ENCODE measurements around the gene CHRM1. TPM values are rescaled to one million over a fixed set of nuclear protein-coding genes. Genes with fewer than 3 reads are reported as not detected.

Gene CHRM1
- total and polyA plus RNA-seq, 5 donors from 2014 or later = not detected

- H3K4me3 Mint-ChIP-seq = peak overlapping the region; percentile 7 to 77 (median 68)
- no peaks in the 10 kb centered on the region for H3K36me3 Mint-ChIP-seq
- DNase-seq = peak in 2 of 3 donors; percentile 31 to 56
- peaks cover 0 to 2% (median 0%) of the 10 kb centered on the region in 7 donors for H3K9me3 Mint-ChIP-seq
- Histone ChIP-seq H3K27me3 (ENCODE audit: control insufficient read depth, insufficient read depth, low read length) (peaks cover 16% of the 10 kb centered on the region), H3K4me3 (ENCODE audit: low read depth, low read length) (no peak overlapping the region), H3K4me1 (ENCODE audit: control insufficient read depth, insufficient read depth, low read length, poor library complexity, severe bottlenecking) (peaks cover 21% of the 10 kb centered on the region), H3K36me3 (ENCODE audit: control insufficient read depth, insufficient read depth, low read length) (no peaks in the 10 kb centered on the region), H3K9me3 (ENCODE audit: control insufficient read depth in 2 of 2, low read length in 2 of 2) (no peaks in the 10 kb centered on the region), H3K27ac (ENCODE audit: insufficient read depth, low read length, poor library complexity, severe bottlenecking) (no peak overlapping the region)
- H3K27me3 Mint-ChIP-seq = peaks cover 92% of the 10 kb centered on the region
- ATAC-seq (ENCODE audit: low read depth in 2 of 2) = peak in 1 of 2 donors; percentile 17
- H3K4me1 Mint-ChIP-seq = peaks cover 0 to 32% (median 7%) of the 10 kb centered on the region in 4 donors
- no peak overlapping the region for H3K27ac Mint-ChIP-seq
Measured at GRCh38 chr11:62923601-62924411, 2.6 kb upstream of the CHRM1 start.

GRCh38 chr11:62922653-62923431, 1.7 kb upstream of the CHRM1 start:
- H3K4me1 Mint-ChIP-seq = peaks cover 0 to 32% (median 7%) of the 10 kb centered on the region in 4 donors
- DNase-seq (no peak), ATAC-seq (ENCODE audit: low read depth in 2 of 2) (no peak)
- peaks cover 8% of the 10 kb centered on the region for H3K27me3 ChIP-seq (ENCODE audit: control insufficient read depth, insufficient read depth, low read length)
- H3K36me3 Mint-ChIP-seq = no peaks in the 10 kb centered on the region
- H3K36me3 ChIP-seq (ENCODE audit: control insufficient read depth, insufficient read depth, low read length) = no peaks in the 10 kb centered on the region
- peaks cover 0 to 2% (median 0%) of the 10 kb centered on the region in 7 donors for H3K9me3 Mint-ChIP-seq
- peaks cover 91% of the 10 kb centered on the region for H3K27me3 Mint-ChIP-seq
- no peak overlapping the region for H3K27ac ChIP-seq (ENCODE audit: insufficient read depth, low read length, poor library complexity, severe bottlenecking)
- peak overlapping the region in 1 of 3 donors; percentile 54 for H3K27ac Mint-ChIP-seq
- no peak overlapping the region for H3K4me3 ChIP-seq (ENCODE audit: low read depth, low read length)
- peaks cover 21% of the 10 kb centered on the region for H3K4me1 ChIP-seq (ENCODE audit: control insufficient read depth, insufficient read depth, low read length, poor library complexity, severe bottlenecking)
- no peaks in the 10 kb centered on the region for H3K9me3 ChIP-seq (ENCODE audit: control insufficient read depth in 2 of 2, low read length in 2 of 2)
- H3K4me3 Mint-ChIP-seq = peak overlapping the region in 3 of 4 donors; percentile 69 to 90 (median 77)

- Histone ChIP-seq H3K27me3 (ENCODE audit: control insufficient read depth, insufficient read depth, low read length) (peaks cover 2% of the 10 kb centered on the region), H3K27ac (ENCODE audit: insufficient read depth, low read length, poor library complexity, severe bottlenecking) (no peak overlapping the region), H3K4me3 (ENCODE audit: low read depth, low read length) (no peak overlapping the region), H3K4me1 (ENCODE audit: control insufficient read depth, insufficient read depth, low read length, poor library complexity, severe bottlenecking) (peaks cover 21% of the 10 kb centered on the region), H3K9me3 (ENCODE audit: control insufficient read depth in 2 of 2, low read length in 2 of 2) (no peaks in the 10 kb centered on the region), H3K36me3 (ENCODE audit: control insufficient read depth, insufficient read depth, low read length) (no peaks in the 10 kb centered on the region)
- peak overlapping the region in 1 of 3 donors; percentile 54 for H3K27ac Mint-ChIP-seq
- H3K4me1 Mint-ChIP-seq = peaks cover 0 to 29% (median 7%) of the 10 kb centered on the region in 4 donors
- H3K9me3 Mint-ChIP-seq = peaks cover 0 to 2% (median 0%) of the 10 kb centered on the region in 7 donors
- ATAC-seq (ENCODE audit: low read depth in 2 of 2) (no peak), DNase-seq (no peak)
- peaks cover 84% of the 10 kb centered on the region for H3K27me3 Mint-ChIP-seq
- H3K4me3 Mint-ChIP-seq = peak overlapping the region in 3 of 4 donors; percentile 61 to 90 (median 69)
- no peaks in the 10 kb centered on the region for H3K36me3 Mint-ChIP-seq
Measured at GRCh38 chr11:62922189-62922589, 1.0 kb upstream of the CHRM1 start.

GRCh38 chr11:62921573-62922188, 518 bp upstream of the CHRM1 start:
- ATAC-seq (ENCODE audit: low read depth in 2 of 2) (no peak), DNase-seq (no peak)
- Histone ChIP-seq H3K9me3 (ENCODE audit: control insufficient read depth in 2 of 2, low read length in 2 of 2) (no peaks in the 10 kb centered on the region), H3K27me3 (ENCODE audit: control insufficient read depth, insufficient read depth, low read length) (peaks cover 2% of the 10 kb centered on the region), H3K27ac (ENCODE audit: insufficient read depth, low read length, poor library complexity, severe bottlenecking) (no peak overlapping the region), H3K4me3 (ENCODE audit: low read depth, low read length) (no peak overlapping the region), H3K4me1 (ENCODE audit: control insufficient read depth, insufficient read depth, low read length, poor library complexity, severe bottlenecking) (peaks cover 21% of the 10 kb centered on the region), H3K36me3 (ENCODE audit: control insufficient read depth, insufficient read depth, low read length) (no peaks in the 10 kb centered on the region)
- Mint-ChIP-seq H3K4me3 (no peak overlapping the region), H3K9me3 (peaks cover 0 to 2% (median 0%) of the 10 kb centered on the region in 7 donors), H3K4me1 (peaks cover 0 to 27% (median 7%) of the 10 kb centered on the region in 4 donors), H3K36me3 (no peaks in the 10 kb centered on the region), H3K27ac (no peak overlapping the region), H3K27me3 (peaks cover 79% of the 10 kb centered on the region)

- Histone ChIP-seq H3K36me3 (ENCODE audit: control insufficient read depth, insufficient read depth, low read length) (no peaks in the 10 kb centered on the region), H3K27ac (ENCODE audit: insufficient read depth, low read length, poor library complexity, severe bottlenecking) (no peak overlapping the region), H3K27me3 (ENCODE audit: control insufficient read depth, insufficient read depth, low read length) (peaks cover 2% of the 10 kb centered on the region), H3K4me1 (ENCODE audit: control insufficient read depth, insufficient read depth, low read length, poor library complexity, severe bottlenecking) (peaks cover 10% of the 10 kb centered on the region), H3K4me3 (ENCODE audit: low read depth, low read length) (no peak overlapping the region), H3K9me3 (ENCODE audit: control insufficient read depth in 2 of 2, low read length in 2 of 2) (no peaks in the 10 kb centered on the region)
- H3K27ac Mint-ChIP-seq = no peak overlapping the region
- no peak for DNase-seq
- no peaks in the 10 kb centered on the region for H3K9me3 Mint-ChIP-seq
- H3K27me3 Mint-ChIP-seq = peaks cover 63% of the 10 kb centered on the region
- no peak for ATAC-seq (ENCODE audit: low read depth in 2 of 2)
- peaks cover 0 to 13% (median 3%) of the 10 kb centered on the region in 4 donors for H3K4me1 Mint-ChIP-seq
- H3K36me3 Mint-ChIP-seq = no peaks in the 10 kb centered on the region
- H3K4me3 Mint-ChIP-seq = no peak overlapping the region
Measured at GRCh38 chr11:62919898-62920640, 1.1 kb downstream of the CHRM1 start.

- H3K4me3 ChIP-seq (ENCODE audit: low read depth, low read length) = no peak overlapping the region
- peaks cover 57% of the 10 kb centered on the region for H3K27me3 Mint-ChIP-seq
- no peaks in the 10 kb centered on the region for H3K9me3 Mint-ChIP-seq
- H3K9me3 ChIP-seq (ENCODE audit: control insufficient read depth in 2 of 2, low read length in 2 of 2) = no peaks in the 10 kb centered on the region
- ATAC-seq (ENCODE audit: low read depth in 2 of 2) (no peak), DNase-seq (no peak)
- H3K27ac Mint-ChIP-seq = no peak overlapping the region
- no peak overlapping the region for H3K27ac ChIP-seq (ENCODE audit: insufficient read depth, low read length, poor library complexity, severe bottlenecking)
- H3K27me3 ChIP-seq (ENCODE audit: control insufficient read depth, insufficient read depth, low read length) = peaks cover 2% of the 10 kb centered on the region
- no peak overlapping the region for H3K4me3 Mint-ChIP-seq
- H3K36me3 Mint-ChIP-seq = no peaks in the 10 kb centered on the region
- no peaks in the 10 kb centered on the region for H3K36me3 ChIP-seq (ENCODE audit: control insufficient read depth, insufficient read depth, low read length)
- peaks cover 0 to 13% (median 1%) of the 10 kb centered on the region in 4 donors for H3K4me1 Mint-ChIP-seq
- peaks cover 10% of the 10 kb centered on the region for H3K4me1 ChIP-seq (ENCODE audit: control insufficient read depth, insufficient read depth, low read length, poor library complexity, severe bottlenecking)
Measured at GRCh38 chr11:62919476-62919875, 1.7 kb downstream of the CHRM1 start.

GRCh38 chr11:62918531-62918930, 2.6 kb downstream of the CHRM1 start:
- no peaks in the 10 kb centered on the region for H3K36me3 Mint-ChIP-seq
- Histone ChIP-seq H3K27ac (ENCODE audit: insufficient read depth, low read length, poor library complexity, severe bottlenecking) (no peak overlapping the region), H3K4me3 (ENCODE audit: low read depth, low read length) (no peak overlapping the region), H3K9me3 (ENCODE audit: control insufficient read depth in 2 of 2, low read length in 2 of 2) (no peaks in the 10 kb centered on the region), H3K27me3 (ENCODE audit: control insufficient read depth, insufficient read depth, low read length) (peaks cover 2% of the 10 kb centered on the region), H3K36me3 (ENCODE audit: control insufficient read depth, insufficient read depth, low read length) (no peaks in the 10 kb centered on the region), H3K4me1 (ENCODE audit: control insufficient read depth, insufficient read depth, low read length, poor library complexity, severe bottlenecking) (peaks cover 2% of the 10 kb centered on the region)
- peaks cover 47% of the 10 kb centered on the region for H3K27me3 Mint-ChIP-seq
- peaks cover 0 to 6% (median under 1%) of the 10 kb centered on the region in 4 donors for H3K4me1 Mint-ChIP-seq
- H3K9me3 Mint-ChIP-seq = no peaks in the 10 kb centered on the region
- DNase-seq (no peak), ATAC-seq (ENCODE audit: low read depth in 2 of 2) (no peak)
- H3K27ac Mint-ChIP-seq = no peak overlapping the region
- no peak overlapping the region for H3K4me3 Mint-ChIP-seq
